ENCODE data around the gene TIMM50.
A peak's percentile ranks its signal among the peaks of the same experiment; 100 is the strongest.

The TIMM50 gene

GRCh38 chr19:39533003-39533512 lies 52.4 kb downstream of the TIMM50 start:
- no peak for DNase-seq (ENCODE audit: low read depth)

DNA sequence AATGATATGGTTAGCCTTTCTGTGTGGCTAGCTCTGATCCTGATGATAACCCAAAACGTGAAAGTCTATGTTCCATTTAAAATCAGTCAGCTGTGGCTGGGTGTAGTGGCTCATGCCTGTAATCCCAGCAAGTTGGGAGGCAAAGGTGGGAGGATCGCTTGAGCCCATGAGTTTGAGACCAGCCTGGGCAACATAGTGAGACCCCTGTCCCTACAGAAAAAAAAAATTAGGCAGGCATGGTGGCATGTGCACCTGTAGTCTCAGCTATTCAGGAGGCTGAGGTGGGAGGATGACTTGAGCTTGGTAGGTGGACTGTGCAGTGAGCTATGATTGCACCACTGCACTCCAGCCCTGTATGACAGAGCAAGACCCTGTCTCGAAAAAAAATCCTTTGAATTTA lies 53.2 kb downstream of the TIMM50 start:
- DNase-seq (ENCODE audit: low read depth): no peak

DNA sequence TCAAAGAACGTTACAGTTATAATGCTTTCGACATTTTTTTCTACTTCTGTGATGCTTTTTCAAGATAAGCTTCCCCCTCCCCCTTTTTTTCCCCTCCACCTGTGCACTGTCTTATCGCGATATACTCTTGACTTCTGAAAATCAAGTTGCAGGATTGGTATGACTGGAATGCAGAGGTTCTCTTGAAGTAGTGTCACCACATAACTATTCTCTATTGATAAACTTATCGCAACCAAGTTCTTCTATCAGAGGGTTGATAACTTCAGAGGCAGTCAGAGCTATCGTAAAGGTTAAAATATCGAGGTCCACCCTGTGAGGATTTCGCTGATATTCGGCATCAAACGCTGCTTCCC lies 58.5 kb downstream of the TIMM50 start:
- DNase-seq (ENCODE audit: low read depth): no peak

- DNase-seq (ENCODE audit: low read depth): peak; percentile 89
Observed at GRCh38 chr19:39539518-39540332, 59.1 kb downstream of the TIMM50 start, which contains the start of gene EID2. Gene EID2, minus strand, starts transcription at chr19:39540161. Its CDS starts 82 bp downstream, at chr19:39540079.

DNA sequence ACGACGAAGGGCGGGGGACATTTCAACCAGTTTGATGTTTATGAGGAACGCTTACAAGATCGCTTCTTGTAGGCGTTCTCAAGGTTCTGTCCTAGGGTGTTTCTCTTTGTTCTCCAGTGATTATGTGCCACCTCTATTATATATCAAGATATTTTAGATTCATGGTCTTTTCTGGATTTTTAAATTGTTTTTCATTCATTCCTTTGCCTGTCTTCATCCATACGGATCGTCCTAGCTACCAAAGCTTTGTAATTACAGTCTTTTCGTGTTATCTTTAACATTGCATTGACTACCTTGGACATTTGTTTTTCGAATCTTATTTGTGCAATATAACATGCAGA lies 59.7 kb downstream of the TIMM50 start:
- no peak for DNase-seq (ENCODE audit: low read depth)
